Right atrium auricular region (tissue), 2 donors: Measurements from ENCODE around the gene MAP4K1. TPM values are rescaled to one million over a fixed set of nuclear protein-coding genes. Genes with fewer than 3 reads are reported as not detected.

ENCODE experiments used
- DNase-seq: peaks from one replicate; pipeline ENCODE4 v3.0.0-alpha.2; 2019; ENCODE audit warnings: low spot score
- H3K27ac ChIP-seq, 2 donors: fragments of 200-600 bp; sonication (generic); 1 replicate in 1 of 2; 2 replicates in 1 of 2; pipeline ENCODE4 v1.5.1; 2016 to 2019
- H3K27me3 ChIP-seq, 2 donors: fragments of 200-600 bp; sonication (generic); one replicate each; pipeline versions ENCODE4 v1.5.1 to v1.6.0; 2017 to 2019
- H3K36me3 ChIP-seq: fragments of 200-600 bp; sonication (generic); one replicate; pipeline ENCODE4 v1.5.1; 2016
- H3K4me1 ChIP-seq, 2 donors: fragments of 200-600 bp; sonication (generic); one replicate each; pipeline versions ENCODE4 v1.5.1 to v1.6.0; 2017 to 2019
- H3K4me3 ChIP-seq, 2 donors: fragments of 200-600 bp; sonication (generic); 1 replicate in 1 of 2; 2 replicates in 1 of 2; pipeline ENCODE4 v1.5.1; 2017 to 2019; ENCODE audit warnings: mild to moderate bottlenecking in 1 of 2, moderate library complexity in 1 of 2
- H3K9me3 ChIP-seq, 2 donors: fragments of 200-600 bp; sonication (generic); one replicate each; pipeline ENCODE4 v1.5.1; 2019
- CTCF ChIP-seq, 2 donors: fragments of 200-600 bp; sonication (generic); IDR thresholded peaks; one replicate each; pipeline ENCODE4 v1.5.1; 2019; ENCODE audit warnings: antibody characterized with exemption in 2 of 2
- total RNA-seq, 2 donors: library from RNA; depleted of rRNA; stranded (reverse); fragments of >200 nt; gene quantifications; one replicate each; pipeline ENCODE4 v1.1.0, GENCODE V29; 2016

Gene MAP4K1
- total RNA-seq, 2 donors from 2014 or later: 0.83 to 4.2 TPM

- peak overlapping the region; percentile 97 to 98 for H3K27ac ChIP-seq
- H3K27me3 ChIP-seq: no peaks in the 10 kb centered on the region
- H3K4me1 ChIP-seq: peaks cover 5 to 100% of the 10 kb centered on the region in 2 donors
- H3K4me3 ChIP-seq: no peak overlapping the region
- no peaks in the 10 kb centered on the region for H3K9me3 ChIP-seq
- TF ChIP-seq CTCF (IDR thresholded peaks at IDR 0.05): no peak
- peaks cover 9% of the 10 kb centered on the region for H3K36me3 ChIP-seq
- no peak for DNase-seq
Measured at GRCh38 chr19:38655148-38655824, 37.5 kb upstream of the MAP4K1 start.

GRCh38 chr19:38654628-38655055 is 36.9 kb upstream of the MAP4K1 start:
- Histone ChIP-seq H3K27me3 (no peaks in the 10 kb centered on the region), H3K4me1 (peaks cover 5 to 100% of the 10 kb centered on the region in 2 donors), H3K27ac (peak overlapping the region; percentile 97 to 98), H3K36me3 (peaks cover 9% of the 10 kb centered on the region), H3K4me3 (no peak overlapping the region), H3K9me3 (no peaks in the 10 kb centered on the region)
- TF ChIP-seq CTCF (IDR thresholded peaks at IDR 0.05): no peak
- DNase-seq: no peak

- peaks cover 9% of the 10 kb centered on the region for H3K36me3 ChIP-seq
- no peaks in the 10 kb centered on the region for H3K27me3 ChIP-seq
- H3K9me3 ChIP-seq: no peaks in the 10 kb centered on the region
- peak overlapping the region; percentile 97 to 98 for H3K27ac ChIP-seq
- peak overlapping the region; percentile 4 to 10 for H3K4me3 ChIP-seq
- H3K4me1 ChIP-seq: peaks cover 5 to 90% of the 10 kb centered on the region in 2 donors
- TF ChIP-seq CTCF (IDR thresholded peaks at IDR 0.05): no peak
- peak; percentile 83 for DNase-seq
Measured at GRCh38 chr19:38653028-38653571, 35.3 kb upstream of the MAP4K1 start.

GRCh38 chr19:38650911-38651584 is 33.3 kb upstream of the MAP4K1 start:
- Histone ChIP-seq H3K27me3 (no peaks in the 10 kb centered on the region), H3K36me3 (peaks cover under 1% of the 10 kb centered on the region), H3K9me3 (no peaks in the 10 kb centered on the region), H3K27ac (peak overlapping the region; percentile 97 to 98), H3K4me1 (peaks cover 5 to 74% of the 10 kb centered on the region in 2 donors), H3K4me3 (peak overlapping the region; percentile 99)
- peak; percentile 78 for DNase-seq
- no peak for TF ChIP-seq CTCF (IDR thresholded peaks at IDR 0.05)

- Histone ChIP-seq H3K4me1 (peaks cover 5 to 67% of the 10 kb centered on the region in 2 donors), H3K27ac (peak overlapping the region; percentile 97 to 98), H3K4me3 (peak overlapping the region; percentile 99), H3K27me3 (no peaks in the 10 kb centered on the region), H3K9me3 (no peaks in the 10 kb centered on the region), H3K36me3 (no peaks in the 10 kb centered on the region)
- no peak for DNase-seq
- no peak for TF ChIP-seq CTCF (IDR thresholded peaks at IDR 0.05)
Measured at GRCh38 chr19:38650172-38650775, 32.5 kb upstream of the MAP4K1 start.
